ES-I3 (cell line): ENCODE measurements around the gene STXBP5L.

Experiments used
- H3K36me3 ChIP-seq: 2 replicates; pipeline ENCODE4 v1.6.1; 2013; ENCODE audit warnings: mild to moderate bottlenecking, low read length, control low read depth, moderate library complexity; ENCODE audit not compliant: insufficient read depth
- H3K4me1 ChIP-seq: 2 replicates; pipeline ENCODE4 v1.6.1; 2013; ENCODE audit warnings: mild to moderate bottlenecking, control low read depth, low read length; ENCODE audit not compliant: insufficient read depth
- H3K9ac ChIP-seq: 2 replicates; pipeline ENCODE4 v1.6.1; 2013; ENCODE audit warnings: low read depth, mild to moderate bottlenecking, low read length, moderate library complexity
- H3K9me3 ChIP-seq: 2 replicates; pipeline ENCODE4 v1.6.1; 2013; ENCODE audit warnings: mild to moderate bottlenecking, low read length, moderate library complexity; ENCODE audit not compliant: control insufficient read depth, insufficient read depth

The STXBP5L gene

GRCh38 chr3:121463745-121464144 is 555.7 kb downstream of the STXBP5L start:
- Histone ChIP-seq H3K4me1 (no peaks in the 10 kb centered on the region), H3K9me3 (no peaks in the 10 kb centered on the region), H3K9ac (no peak overlapping the region), H3K36me3 (peaks cover 20% of the 10 kb centered on the region)

GRCh38 chr3:121467085-121467484 is 559.1 kb downstream of the STXBP5L start:
- peaks cover 13% of the 10 kb centered on the region; the same call in 1 of the 2 replicates for H3K36me3 ChIP-seq
- H3K9me3 ChIP-seq: no peaks in the 10 kb centered on the region
- no peaks in the 10 kb centered on the region for H3K4me1 ChIP-seq
- no peak overlapping the region for H3K9ac ChIP-seq

GRCh38 chr3:121473001-121473400 is 565.0 kb downstream of the STXBP5L start:
- Histone ChIP-seq H3K4me1 (no peaks in the 10 kb centered on the region), H3K9ac (no peak overlapping the region), H3K9me3 (no peaks in the 10 kb centered on the region), H3K36me3 (peaks cover 13% of the 10 kb centered on the region)
